SK-N-SH (cell line): ENCODE data around the gene DPY19L2.
"Not testable (repeated sequence)": the region's sequence is repeated elsewhere in the genome, so short reads cannot be mapped to it uniquely, and the experiment has no call there.

Experiments
- CHD2 ChIP-seq: fragments of 150-350 bp; IDR thresholded peaks from 2 replicates; pipeline ENCODE4 v1.6.1; 2018; ENCODE audit warnings: low read length; ENCODE audit not compliant: partially characterized antibody
- FOSL2 ChIP-seq: IDR thresholded peaks from 2 replicates; pipeline ENCODE4 v1.4.0; 2012; ENCODE audit warnings: low read depth, mild to moderate bottlenecking, moderate library complexity, borderline replicate concordance
- FOXM1 ChIP-seq: IDR thresholded peaks from 2 replicates; pipeline ENCODE4 v1.4.0; 2012; ENCODE audit warnings: low read depth, mild to moderate bottlenecking
- POLR2AphosphoS5 ChIP-seq: IDR thresholded peaks from 2 replicates; pipeline ENCODE4 v1.6.1; 2012; ENCODE audit warnings: low read depth, low read length
- RAD21 ChIP-seq: IDR thresholded peaks from 2 replicates; pipeline ENCODE4 v1.6.1; 2012; ENCODE audit warnings: mild to moderate bottlenecking, low read length
- SMC3 ChIP-seq: IDR thresholded peaks from 2 replicates; pipeline ENCODE4 v1.6.1; 2012; ENCODE audit warnings: low read depth, low read length, improper control_type of control experiment
- TAF1 ChIP-seq: IDR thresholded peaks from 2 replicates; pipeline ENCODE4 v1.6.1; 2012; ENCODE audit warnings: low read depth, mild to moderate bottlenecking, low read length, moderate library complexity, borderline replicate concordance
- YY1 ChIP-seq: IDR thresholded peaks from 2 replicates; pipeline ENCODE4 v1.4.0; 2012; ENCODE audit warnings: low read depth, mild to moderate bottlenecking
- TF ChIP-seq, protein P1 (sequence below): fragments of 200-600 bp; sonication (generic); IDR thresholded peaks from 2 replicates; pipeline ENCODE4 v1.6.1; 2017; ENCODE audit warnings: antibody characterized with exemption, mild to moderate bottlenecking, moderate library complexity
- TF ChIP-seq, protein P2 (sequence below): fragments of 150-350 bp; IDR thresholded peaks from 2 replicates; pipeline ENCODE4 v1.6.1; 2017; ENCODE audit warnings: antibody characterized with exemption, low read length, low read depth, borderline replicate concordance

DNA sequence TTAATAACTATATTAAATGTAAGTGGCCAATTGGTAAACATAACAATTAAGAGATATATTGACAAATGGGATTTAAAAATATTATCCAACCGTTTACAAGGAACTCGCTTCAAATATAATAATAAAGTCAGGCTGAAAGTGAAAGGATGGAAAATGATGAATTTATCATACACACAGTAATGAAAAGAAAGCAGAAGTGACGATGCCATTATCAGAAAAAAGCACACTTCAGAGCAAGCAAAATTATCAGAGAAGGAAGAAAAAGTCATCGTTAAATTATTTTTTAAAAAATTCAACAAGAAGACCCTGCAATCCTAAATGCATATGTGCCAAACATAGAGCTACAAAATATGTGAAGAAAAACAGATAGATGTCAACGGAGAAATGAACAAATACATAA is 13.8 kb downstream of the DPY19L2 start:
- TF ChIP-seq SMC3, YY1, CHD2, POLR2AphosphoS5, TAF1, RAD21, FOXM1, FOSL2: not testable (repeated sequence)
- TF ChIP-seq, protein P1, sequence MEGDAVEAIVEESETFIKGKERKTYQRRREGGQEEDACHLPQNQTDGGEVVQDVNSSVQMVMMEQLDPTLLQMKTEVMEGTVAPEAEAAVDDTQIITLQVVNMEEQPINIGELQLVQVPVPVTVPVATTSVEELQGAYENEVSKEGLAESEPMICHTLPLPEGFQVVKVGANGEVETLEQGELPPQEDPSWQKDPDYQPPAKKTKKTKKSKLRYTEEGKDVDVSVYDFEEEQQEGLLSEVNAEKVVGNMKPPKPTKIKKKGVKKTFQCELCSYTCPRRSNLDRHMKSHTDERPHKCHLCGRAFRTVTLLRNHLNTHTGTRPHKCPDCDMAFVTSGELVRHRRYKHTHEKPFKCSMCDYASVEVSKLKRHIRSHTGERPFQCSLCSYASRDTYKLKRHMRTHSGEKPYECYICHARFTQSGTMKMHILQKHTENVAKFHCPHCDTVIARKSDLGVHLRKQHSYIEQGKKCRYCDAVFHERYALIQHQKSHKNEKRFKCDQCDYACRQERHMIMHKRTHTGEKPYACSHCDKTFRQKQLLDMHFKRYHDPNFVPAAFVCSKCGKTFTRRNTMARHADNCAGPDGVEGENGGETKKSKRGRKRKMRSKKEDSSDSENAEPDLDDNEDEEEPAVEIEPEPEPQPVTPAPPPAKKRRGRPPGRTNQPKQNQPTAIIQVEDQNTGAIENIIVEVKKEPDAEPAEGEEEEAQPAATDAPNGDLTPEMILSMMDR, result not testable (repeated sequence)
- TF ChIP-seq, protein P2, sequence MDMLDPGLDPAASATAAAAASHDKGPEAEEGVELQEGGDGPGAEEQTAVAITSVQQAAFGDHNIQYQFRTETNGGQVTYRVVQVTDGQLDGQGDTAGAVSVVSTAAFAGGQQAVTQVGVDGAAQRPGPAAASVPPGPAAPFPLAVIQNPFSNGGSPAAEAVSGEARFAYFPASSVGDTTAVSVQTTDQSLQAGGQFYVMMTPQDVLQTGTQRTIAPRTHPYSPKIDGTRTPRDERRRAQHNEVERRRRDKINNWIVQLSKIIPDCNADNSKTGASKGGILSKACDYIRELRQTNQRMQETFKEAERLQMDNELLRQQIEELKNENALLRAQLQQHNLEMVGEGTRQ, result not testable (repeated sequence)
